Measurements from ENCODE around the gene TIAM2.

TIAM2 gene

GRCh38 chr6:155253337-155253736 lies 258.2 kb downstream of the TIAM2 start:
- no peak overlapping the region for H3K18ac ChIP-seq (ENCODE audit: low read length)
- H3K14ac ChIP-seq (ENCODE audit: low read length) = no peak overlapping the region
- H2BK5ac ChIP-seq (ENCODE audit: low read depth, low read length, poor library complexity) = no peak overlapping the region
- H3K9me3 ChIP-seq (ENCODE audit: insufficient read depth, low read depth, low read length) = no peaks in the 10 kb centered on the region
- H3K23ac ChIP-seq (ENCODE audit: low read length) = no peak overlapping the region
- H3K4me2 ChIP-seq (ENCODE audit: low read length) = no peak overlapping the region
- H3K9ac ChIP-seq (ENCODE audit: low read length) = no peak overlapping the region
- no peak overlapping the region for H3K4me3 ChIP-seq (ENCODE audit: low read depth, low read length)
- H3K4me1 ChIP-seq (ENCODE audit: control insufficient read depth in 1 of 2, insufficient read depth in 2 of 2, low read length in 2 of 2) = peaks cover 4 to 7% of the 10 kb centered on the region in 2 experiments
- H3K27me3 ChIP-seq (ENCODE audit: insufficient read depth, low read length) = no peaks in the 10 kb centered on the region
- H2AFZ ChIP-seq (ENCODE audit: insufficient read depth, low read length, poor library complexity) = no peak overlapping the region
- no peak overlapping the region for H4K91ac ChIP-seq (ENCODE audit: low read depth, low read length)
- WGBS (ENCODE audit: extremely low coverage, insufficient coverage, insufficient read length) = no CpG with 5 or more reads among the region's 1 CpG
- no peaks in the 10 kb centered on the region for H3K79me2 ChIP-seq (ENCODE audit: control insufficient read depth, insufficient read depth, low read length, poor library complexity)
- H4K8ac ChIP-seq (ENCODE audit: low read depth, low read length) = no peak overlapping the region
- no peak for DNase-seq
- no peak overlapping the region for H4K12ac ChIP-seq (ENCODE audit: low read depth, low read length)
- no peak overlapping the region for H2BK12ac ChIP-seq (ENCODE audit: low read length)
- H3K27ac ChIP-seq (ENCODE audit: low read depth, low read length) = peak overlapping the region; percentile 61
- no peak overlapping the region for H2AK5ac ChIP-seq (ENCODE audit: low read length)
- H3K79me1 ChIP-seq (ENCODE audit: low read length) = peaks cover 2% of the 10 kb centered on the region
- H2BK120ac ChIP-seq (ENCODE audit: insufficient read depth, low read length, poor library complexity) = no peak overlapping the region
- H3K36me3 ChIP-seq (ENCODE audit: control insufficient read depth in 1 of 2, insufficient read depth in 2 of 2, low read length in 2 of 2) = peaks cover 9 to 11% of the 10 kb centered on the region in 2 experiments
- H3K4ac ChIP-seq (ENCODE audit: low read depth, low read length) = no peak overlapping the region

- Histone ChIP-seq H3K18ac (ENCODE audit: low read length) (no peak overlapping the region), H3K14ac (ENCODE audit: low read length) (no peak overlapping the region), H2BK12ac (ENCODE audit: low read length) (no peak overlapping the region), H4K8ac (ENCODE audit: low read depth, low read length) (no peak overlapping the region), H2AK5ac (ENCODE audit: low read length) (no peak overlapping the region), H3K23ac (ENCODE audit: low read length) (no peak overlapping the region), H3K36me3 (ENCODE audit: control insufficient read depth in 1 of 2, insufficient read depth in 2 of 2, low read length in 2 of 2) (peaks cover 13 to 16% of the 10 kb centered on the region in 2 experiments), H3K9ac (ENCODE audit: low read length) (no peak overlapping the region), H3K27ac (ENCODE audit: low read depth, low read length) (no peak overlapping the region), H3K79me1 (ENCODE audit: low read length) (peaks cover 2% of the 10 kb centered on the region), H2BK5ac (ENCODE audit: low read depth, low read length, poor library complexity) (no peak overlapping the region), H3K79me2 (ENCODE audit: control insufficient read depth, insufficient read depth, low read length, poor library complexity) (no peaks in the 10 kb centered on the region), H3K4me1 (ENCODE audit: control insufficient read depth in 1 of 2, insufficient read depth in 2 of 2, low read length in 2 of 2) (peaks cover 4 to 7% of the 10 kb centered on the region in 2 experiments), H3K9me3 (ENCODE audit: insufficient read depth, low read depth, low read length) (no peaks in the 10 kb centered on the region), H4K12ac (ENCODE audit: low read depth, low read length) (no peak overlapping the region), H4K91ac (ENCODE audit: low read depth, low read length) (no peak overlapping the region), H2BK120ac (ENCODE audit: insufficient read depth, low read length, poor library complexity) (no peak overlapping the region), H3K4ac (ENCODE audit: low read depth, low read length) (no peak overlapping the region), H2AFZ (ENCODE audit: insufficient read depth, low read length, poor library complexity) (no peak overlapping the region), H3K4me3 (ENCODE audit: low read depth, low read length) (no peak overlapping the region), H3K4me2 (ENCODE audit: low read length) (no peak overlapping the region), H3K27me3 (ENCODE audit: insufficient read depth, low read length) (no peaks in the 10 kb centered on the region)
- DNase-seq = no peak
- no CpG with 5 or more reads among the region's 10 CpGs for WGBS (ENCODE audit: extremely low coverage, insufficient coverage, insufficient read length)
Measured at GRCh38 chr6:155254139-155254538, 259.0 kb downstream of the TIAM2 start.

GRCh38 chr6:155256122-155256795 lies 261.1 kb downstream of the TIAM2 start:
- no CpG with 5 or more reads among the region's 13 CpGs for WGBS (ENCODE audit: extremely low coverage, insufficient coverage, insufficient read length)
- Histone ChIP-seq H2BK12ac (ENCODE audit: low read length) (no peak overlapping the region), H4K8ac (ENCODE audit: low read depth, low read length) (no peak overlapping the region), H3K14ac (ENCODE audit: low read length) (no peak overlapping the region), H4K12ac (ENCODE audit: low read depth, low read length) (no peak overlapping the region), H3K79me2 (ENCODE audit: control insufficient read depth, insufficient read depth, low read length, poor library complexity) (no peaks in the 10 kb centered on the region), H3K4me1 (ENCODE audit: control insufficient read depth in 1 of 2, insufficient read depth in 2 of 2, low read length in 2 of 2) (peaks cover 4 to 7% of the 10 kb centered on the region in 2 experiments), H3K4me2 (ENCODE audit: low read length) (no peak overlapping the region), H3K27ac (ENCODE audit: low read depth, low read length) (no peak overlapping the region), H3K9ac (ENCODE audit: low read length) (no peak overlapping the region), H3K36me3 (ENCODE audit: control insufficient read depth in 1 of 2, insufficient read depth in 2 of 2, low read length in 2 of 2) (peaks cover 14 to 23% of the 10 kb centered on the region in 2 experiments), H2AFZ (ENCODE audit: insufficient read depth, low read length, poor library complexity) (no peak overlapping the region), H3K27me3 (ENCODE audit: insufficient read depth, low read length) (no peaks in the 10 kb centered on the region), H2BK120ac (ENCODE audit: insufficient read depth, low read length, poor library complexity) (no peak overlapping the region), H3K4ac (ENCODE audit: low read depth, low read length) (no peak overlapping the region), H2BK5ac (ENCODE audit: low read depth, low read length, poor library complexity) (no peak overlapping the region), H2AK5ac (ENCODE audit: low read length) (no peak overlapping the region), H4K91ac (ENCODE audit: low read depth, low read length) (no peak overlapping the region), H3K4me3 (ENCODE audit: low read depth, low read length) (no peak overlapping the region), H3K23ac (ENCODE audit: low read length) (no peak overlapping the region), H3K18ac (ENCODE audit: low read length) (no peak overlapping the region), H3K79me1 (ENCODE audit: low read length) (peaks cover 2% of the 10 kb centered on the region), H3K9me3 (ENCODE audit: insufficient read depth, low read depth, low read length) (no peaks in the 10 kb centered on the region)
- DNase-seq = peak in 1 of 2 donors; percentile 53

- Histone ChIP-seq H4K8ac (ENCODE audit: low read depth, low read length) (no peak overlapping the region), H2BK5ac (ENCODE audit: low read depth, low read length, poor library complexity) (no peak overlapping the region), H3K4me1 (ENCODE audit: control insufficient read depth in 1 of 2, insufficient read depth in 2 of 2, low read length in 2 of 2) (peaks cover 4 to 8% of the 10 kb centered on the region in 2 experiments), H2BK120ac (ENCODE audit: insufficient read depth, low read length, poor library complexity) (no peak overlapping the region), H2AK5ac (ENCODE audit: low read length) (no peak overlapping the region), H3K14ac (ENCODE audit: low read length) (no peak overlapping the region), H4K91ac (ENCODE audit: low read depth, low read length) (no peak overlapping the region), H3K9me3 (ENCODE audit: insufficient read depth, low read depth, low read length) (no peaks in the 10 kb centered on the region), H3K4me3 (ENCODE audit: low read depth, low read length) (no peak overlapping the region), H3K23ac (ENCODE audit: low read length) (no peak overlapping the region), H3K4me2 (ENCODE audit: low read length) (no peak overlapping the region), H3K27me3 (ENCODE audit: insufficient read depth, low read length) (no peaks in the 10 kb centered on the region), H2AFZ (ENCODE audit: insufficient read depth, low read length, poor library complexity) (no peak overlapping the region), H3K4ac (ENCODE audit: low read depth, low read length) (no peak overlapping the region), H2BK12ac (ENCODE audit: low read length) (no peak overlapping the region), H3K36me3 (ENCODE audit: control insufficient read depth in 1 of 2, insufficient read depth in 2 of 2, low read length in 2 of 2) (peaks cover 14 to 23% of the 10 kb centered on the region in 2 experiments), H3K79me1 (ENCODE audit: low read length) (peaks cover 2% of the 10 kb centered on the region), H3K79me2 (ENCODE audit: control insufficient read depth, insufficient read depth, low read length, poor library complexity) (no peaks in the 10 kb centered on the region), H3K9ac (ENCODE audit: low read length) (no peak overlapping the region), H3K27ac (ENCODE audit: low read depth, low read length) (no peak overlapping the region), H4K12ac (ENCODE audit: low read depth, low read length) (no peak overlapping the region), H3K18ac (ENCODE audit: low read length) (no peak overlapping the region)
- WGBS (ENCODE audit: extremely low coverage, insufficient coverage, insufficient read length) = no CpG with 5 or more reads among the region's 9 CpGs
- DNase-seq = no peak
Measured at GRCh38 chr6:155257796-155258195, 262.7 kb downstream of the TIAM2 start.

Data from trophoblast cell (in vitro differentiated cells and primary cell).